ENCODE measurements around the gene WWOX. TPM values are rescaled to one million over a fixed set of nuclear protein-coding genes. Genes with fewer than 3 reads are reported as not detected.

The WWOX gene
- total RNA-seq, 1 experiment from 2014 or later, result 79.9 TPM

DNA sequence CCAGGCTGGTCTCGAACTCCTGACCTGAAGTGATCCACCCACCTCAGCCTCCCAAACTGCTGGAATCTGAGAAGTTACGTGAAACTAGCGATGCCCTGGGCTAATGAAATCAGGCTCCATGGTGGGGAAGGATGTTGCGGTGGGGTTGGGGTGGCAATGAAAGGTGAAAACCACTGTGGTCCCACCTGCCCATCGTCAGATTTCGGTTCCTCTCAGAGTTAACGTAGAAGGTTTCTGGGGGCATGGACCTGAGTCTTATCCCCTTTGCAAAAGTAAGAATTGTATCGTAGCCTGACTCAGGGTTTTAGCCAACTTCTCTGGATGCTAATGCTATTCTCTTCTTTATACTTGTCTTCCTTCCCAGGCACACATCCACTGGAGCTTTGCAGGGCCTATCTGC is 402.3 kb downstream of the WWOX start:
- Histone ChIP-seq H3K4me1 (ENCODE audit: insufficient read depth, low read length, poor library complexity, severe bottlenecking) (no peaks in the 10 kb centered on the region), H3K9me3 (ENCODE audit: low read depth, low read length, poor library complexity, severe bottlenecking) (no peaks in the 10 kb centered on the region), H3K4me3 (ENCODE audit: low read depth, low read length, poor library complexity, severe bottlenecking) (no peak overlapping the region), H3K27ac (ENCODE audit: low read depth, low read length, poor library complexity, severe bottlenecking) (no peak overlapping the region), H3K36me3 (ENCODE audit: insufficient read depth, low read length, poor library complexity, severe bottlenecking) (no peaks in the 10 kb centered on the region), H3K27me3 (replicated peaks; ENCODE audit: insufficient read depth, low read depth, low read length, poor library complexity) (no peaks in the 10 kb centered on the region)
- ChIA-PET POLR2A (ENCODE audit: low non-redundant PET) (no interaction called here), CTCF (no interaction called here)
- BruUV-seq (replicated peaks), result no TSS peak
- TF ChIP-seq, protein P1, sequence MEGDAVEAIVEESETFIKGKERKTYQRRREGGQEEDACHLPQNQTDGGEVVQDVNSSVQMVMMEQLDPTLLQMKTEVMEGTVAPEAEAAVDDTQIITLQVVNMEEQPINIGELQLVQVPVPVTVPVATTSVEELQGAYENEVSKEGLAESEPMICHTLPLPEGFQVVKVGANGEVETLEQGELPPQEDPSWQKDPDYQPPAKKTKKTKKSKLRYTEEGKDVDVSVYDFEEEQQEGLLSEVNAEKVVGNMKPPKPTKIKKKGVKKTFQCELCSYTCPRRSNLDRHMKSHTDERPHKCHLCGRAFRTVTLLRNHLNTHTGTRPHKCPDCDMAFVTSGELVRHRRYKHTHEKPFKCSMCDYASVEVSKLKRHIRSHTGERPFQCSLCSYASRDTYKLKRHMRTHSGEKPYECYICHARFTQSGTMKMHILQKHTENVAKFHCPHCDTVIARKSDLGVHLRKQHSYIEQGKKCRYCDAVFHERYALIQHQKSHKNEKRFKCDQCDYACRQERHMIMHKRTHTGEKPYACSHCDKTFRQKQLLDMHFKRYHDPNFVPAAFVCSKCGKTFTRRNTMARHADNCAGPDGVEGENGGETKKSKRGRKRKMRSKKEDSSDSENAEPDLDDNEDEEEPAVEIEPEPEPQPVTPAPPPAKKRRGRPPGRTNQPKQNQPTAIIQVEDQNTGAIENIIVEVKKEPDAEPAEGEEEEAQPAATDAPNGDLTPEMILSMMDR (conservative IDR thresholded peaks at IDR 0.05; ENCODE audit: low read depth, low read length), result no peak
- TF ChIP-seq EZH2 (IDR thresholded peaks at IDR 0.05; ENCODE audit: borderline replicate concordance, low read depth, low read length, poor library complexity, severe bottlenecking), result no peak
- no peak for DNase-seq (ENCODE audit: low spot score)
- intact Hi-C loops (cut with micrococcal nuclease; ENCODE audit: unreplicated experiment), result loop anchor here (2.0 kb wide), 1 partner anchor 269 kb away; no protein-coding TSS in a partner anchor

DNA sequence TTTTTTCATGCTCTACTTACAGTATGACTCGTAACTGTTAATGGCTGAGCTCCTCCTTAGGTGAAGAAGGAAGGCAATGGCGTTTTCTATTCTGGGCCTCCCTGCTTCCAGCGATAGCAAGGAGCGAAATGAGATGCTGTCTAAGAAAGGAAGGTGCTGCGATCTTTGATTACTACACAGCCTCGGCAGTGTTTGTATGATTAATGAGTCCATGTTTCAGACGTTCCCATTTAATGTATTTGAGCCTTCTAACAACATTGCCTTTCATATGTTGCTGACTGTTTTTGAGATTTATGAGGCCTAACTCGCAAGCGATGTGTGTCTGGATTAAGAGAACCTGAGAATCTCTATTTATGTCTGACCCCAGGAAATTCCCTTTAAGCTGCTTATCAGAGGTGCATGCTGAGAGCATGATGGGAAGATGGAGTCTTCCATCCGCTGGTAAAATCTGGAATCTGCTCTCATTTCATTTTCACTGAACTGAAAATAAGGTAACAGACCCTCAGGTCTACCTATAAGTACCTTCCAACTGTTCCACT is 403.4 kb downstream of the WWOX start:
- Histone ChIP-seq H3K36me3 (ENCODE audit: insufficient read depth, low read length, poor library complexity, severe bottlenecking) (no peaks in the 10 kb centered on the region), H3K27me3 (replicated peaks; ENCODE audit: insufficient read depth, low read depth, low read length, poor library complexity) (no peaks in the 10 kb centered on the region), H3K4me3 (ENCODE audit: low read depth, low read length, poor library complexity, severe bottlenecking) (no peak overlapping the region), H3K27ac (ENCODE audit: low read depth, low read length, poor library complexity, severe bottlenecking) (no peak overlapping the region), H3K4me1 (ENCODE audit: insufficient read depth, low read length, poor library complexity, severe bottlenecking) (no peaks in the 10 kb centered on the region), H3K9me3 (ENCODE audit: low read depth, low read length, poor library complexity, severe bottlenecking) (no peaks in the 10 kb centered on the region)
- no TSS peak for BruUV-seq (replicated peaks)
- no peak for TF ChIP-seq EZH2 (IDR thresholded peaks at IDR 0.05; ENCODE audit: borderline replicate concordance, low read depth, low read length, poor library complexity, severe bottlenecking)
- TF ChIP-seq, protein P1 (conservative IDR thresholded peaks at IDR 0.05; ENCODE audit: low read depth, low read length), result no peak
- DNase-seq (ENCODE audit: low spot score), result no peak
- ChIA-PET CTCF (no interaction called here), POLR2A (ENCODE audit: low non-redundant PET) (no interaction called here)
- intact Hi-C loops (cut with micrococcal nuclease; ENCODE audit: unreplicated experiment), result loop anchor here (2.0 kb wide), 1 partner anchor 268 kb away; no protein-coding TSS in a partner anchor

DNA sequence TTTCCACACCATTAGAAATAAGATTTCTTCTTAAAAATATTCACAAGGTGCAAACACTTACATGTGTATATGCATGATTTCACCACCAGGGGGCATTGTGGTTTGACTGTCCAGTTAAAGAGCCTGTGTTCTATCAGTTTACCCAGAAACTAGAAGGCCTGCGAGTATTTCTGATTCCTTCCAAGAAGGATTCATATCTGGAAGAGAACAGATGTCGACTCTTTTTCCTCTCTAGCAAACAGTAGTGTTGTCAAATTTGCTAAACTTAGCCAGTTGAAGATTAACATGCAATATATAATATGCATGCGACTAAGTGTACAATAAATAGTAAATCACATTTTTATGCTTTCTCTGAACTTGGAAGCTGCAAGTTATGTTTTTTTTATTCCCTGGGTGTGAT is 404.1 kb downstream of the WWOX start:
- Histone ChIP-seq H3K27me3 (replicated peaks; ENCODE audit: insufficient read depth, low read depth, low read length, poor library complexity) (no peaks in the 10 kb centered on the region), H3K4me1 (ENCODE audit: insufficient read depth, low read length, poor library complexity, severe bottlenecking) (no peaks in the 10 kb centered on the region), H3K27ac (ENCODE audit: low read depth, low read length, poor library complexity, severe bottlenecking) (no peak overlapping the region), H3K9me3 (ENCODE audit: low read depth, low read length, poor library complexity, severe bottlenecking) (no peaks in the 10 kb centered on the region), H3K4me3 (ENCODE audit: low read depth, low read length, poor library complexity, severe bottlenecking) (no peak overlapping the region), H3K36me3 (ENCODE audit: insufficient read depth, low read length, poor library complexity, severe bottlenecking) (no peaks in the 10 kb centered on the region)
- TF ChIP-seq, protein P1 (conservative IDR thresholded peaks at IDR 0.05; ENCODE audit: low read depth, low read length), result peak; percentile 68
- TF ChIP-seq EZH2 (IDR thresholded peaks at IDR 0.05; ENCODE audit: borderline replicate concordance, low read depth, low read length, poor library complexity, severe bottlenecking), result no peak
- CTCF ChIA-PET, result no interaction called here
- POLR2A ChIA-PET (ENCODE audit: low non-redundant PET), result no interaction called here
- DNase-seq (ENCODE audit: low spot score), result peak; percentile 33
- intact Hi-C loops (cut with micrococcal nuclease; ENCODE audit: unreplicated experiment), result loop anchor here (2.0 kb wide), 1 partner anchor 267 kb away; no protein-coding TSS in a partner anchor
- BruUV-seq (replicated peaks), result no TSS peak

All from A673 (cell line).